Vagina (tissue), 2 donors: Measurements from ENCODE around the gene SSNA1. TPM values are rescaled to one million over a fixed set of nuclear protein-coding genes. Genes with fewer than 3 reads are reported as not detected.

Experiments
- DNase-seq, 2 donors: peaks; one replicate each; pipeline ENCODE4 v3.0.0-alpha.2; 2017; ENCODE audit errors: extremely low spot score in 2 of 2
- H3K27ac ChIP-seq: fragments of 200-600 bp; sonication (generic); one replicate; pipeline ENCODE4 v1.5.1; 2019
- H3K27me3 ChIP-seq: fragments of 200-600 bp; sonication (generic); one replicate; pipeline ENCODE4 v1.5.1; 2019
- H3K36me3 ChIP-seq, 2 donors: fragments of 200-600 bp; sonication (generic); one replicate each; pipeline ENCODE4 v1.5.1; 2017 to 2019
- H3K4me1 ChIP-seq: fragments of 200-600 bp; sonication (generic); one replicate; pipeline ENCODE4 v1.5.1; 2019
- H3K4me3 ChIP-seq, 2 donors: fragments of 200-600 bp; sonication (generic); 1 replicate in 1 of 2; 2 replicates in 1 of 2; pipeline ENCODE4 v1.5.1; 2016 to 2019
- H3K9me3 ChIP-seq: fragments of 200-600 bp; sonication (generic); one replicate; pipeline ENCODE4 v1.5.1; 2019
- CTCF ChIP-seq, 3 experiments: fragments of 450-650 bp in 2 of 3; fragments of 200-600 bp in 1 of 3; sonication (generic) in 1 of 3; IDR thresholded peaks; one replicate each; pipeline ENCODE4 v1.5.1; 2017 to 2019; ENCODE audit warnings: antibody characterized with exemption in 3 of 3, mild to moderate bottlenecking in 2 of 3, moderate library complexity in 2 of 3
- POLR2A ChIP-seq, 2 donors: fragments of 450-650 bp; IDR thresholded peaks; one replicate each; pipeline ENCODE4 v1.6.1; 2017; ENCODE audit warnings: antibody characterized with exemption in 2 of 2, mild to moderate bottlenecking in 2 of 2, moderate library complexity in 2 of 2
- POLR2AphosphoS5 ChIP-seq, 2 donors: sonication (generic); formaldehyde crosslinking; IDR thresholded peaks; one replicate each; pipeline ENCODE4 v1.9.0; 2017; ENCODE audit warnings: antibody characterized with exemption in 2 of 2, mild to moderate bottlenecking in 2 of 2, low read depth in 1 of 2; ENCODE audit not compliant: insufficient read depth in 1 of 2
- intact Hi-C: fragments of 100-400 bp; cut with DNase I; formaldehyde crosslinking; loops from one replicate; pipeline ENCODE4 v1.15.1; 2023
- total RNA-seq: library from RNA; depleted of rRNA; stranded (reverse); fragments of >200 nt; gene quantifications from one replicate; pipeline ENCODE4 v1.2.3, GENCODE V29; 2016

SSNA1 gene
- total RNA-seq, 1 donor from 2014 or later, result 49.8 TPM

GRCh38 chr9:137214620-137215019 is 26.1 kb downstream of the SSNA1 start:
- no peak for TF ChIP-seq CTCF (IDR thresholded peaks at IDR 0.05)
- TF ChIP-seq POLR2A (IDR thresholded peaks at IDR 0.05), result no peak
- TF ChIP-seq POLR2AphosphoS5 (IDR thresholded peaks at IDR 0.05; ENCODE audit: insufficient read depth in 1 of 2, low read depth in 1 of 2), result no peak
- Histone ChIP-seq H3K27me3 (no peaks in the 10 kb centered on the region), H3K27ac (no peak overlapping the region), H3K4me3 (no peak overlapping the region), H3K9me3 (no peaks in the 10 kb centered on the region), H3K36me3 (no peaks in the 10 kb centered on the region), H3K4me1 (peaks cover 15% of the 10 kb centered on the region)
- intact Hi-C loops, result no loop called here
- no peak for DNase-seq

- TF ChIP-seq POLR2A (IDR thresholded peaks at IDR 0.05) (no peak), CTCF (IDR thresholded peaks at IDR 0.05) (no peak), POLR2AphosphoS5 (IDR thresholded peaks at IDR 0.05; ENCODE audit: insufficient read depth in 1 of 2, low read depth in 1 of 2) (no peak)
- no peaks in the 10 kb centered on the region for H3K36me3 ChIP-seq
- H3K9me3 ChIP-seq, result no peaks in the 10 kb centered on the region
- intact Hi-C loops, result no loop called here
- no peak overlapping the region for H3K4me3 ChIP-seq
- no peak overlapping the region for H3K27ac ChIP-seq
- no peaks in the 10 kb centered on the region for H3K27me3 ChIP-seq
- DNase-seq, result no peak
- H3K4me1 ChIP-seq, result peaks cover 15% of the 10 kb centered on the region
Observed at GRCh38 chr9:137215196-137215986, 26.9 kb downstream of the SSNA1 start.

GRCh38 chr9:137216188-137216965 is 27.9 kb downstream of the SSNA1 start:
- H3K9me3 ChIP-seq, result no peaks in the 10 kb centered on the region
- H3K27me3 ChIP-seq, result no peaks in the 10 kb centered on the region
- H3K36me3 ChIP-seq, result no peaks in the 10 kb centered on the region
- no peak overlapping the region for H3K27ac ChIP-seq
- peaks cover 20% of the 10 kb centered on the region for H3K4me1 ChIP-seq
- no peak for DNase-seq
- no peak overlapping the region for H3K4me3 ChIP-seq
- intact Hi-C loops, result no loop called here
- TF ChIP-seq POLR2A (IDR thresholded peaks at IDR 0.05) (no peak), CTCF (IDR thresholded peaks at IDR 0.05) (no peak)

- Histone ChIP-seq H3K4me1 (peaks cover 28% of the 10 kb centered on the region), H3K9me3 (no peaks in the 10 kb centered on the region), H3K36me3 (no peaks in the 10 kb centered on the region), H3K27ac (peak overlapping the region; percentile 48), H3K4me3 (peak overlapping the region in 1 of 2 donors; percentile 35), H3K27me3 (no peaks in the 10 kb centered on the region)
- intact Hi-C loops, result no loop called here
- no peak for DNase-seq
- TF ChIP-seq POLR2AphosphoS5 (IDR thresholded peaks at IDR 0.05; ENCODE audit: insufficient read depth in 1 of 2, low read depth in 1 of 2) (peak; percentile 54 to 56), POLR2A (IDR thresholded peaks at IDR 0.05) (no peak)
Observed at GRCh38 chr9:137217276-137218211, 29.1 kb downstream of the SSNA1 start.

GRCh38 chr9:137218212-137218753 is 29.8 kb downstream of the SSNA1 start:
- Histone ChIP-seq H3K4me1 (peaks cover 34% of the 10 kb centered on the region), H3K27me3 (no peaks in the 10 kb centered on the region), H3K27ac (no peak overlapping the region), H3K9me3 (no peaks in the 10 kb centered on the region), H3K4me3 (peak overlapping the region in 1 of 2 donors; percentile 35), H3K36me3 (no peaks in the 10 kb centered on the region)
- no peak for TF ChIP-seq POLR2AphosphoS5 (IDR thresholded peaks at IDR 0.05; ENCODE audit: insufficient read depth in 1 of 2, low read depth in 1 of 2)
- no peak for TF ChIP-seq CTCF (IDR thresholded peaks at IDR 0.05)
- TF ChIP-seq POLR2A (IDR thresholded peaks at IDR 0.05), result no peak
- intact Hi-C loops, result no loop called here
- no peak for DNase-seq
